GM20431 (cell line): ENCODE measurements around the gene IL31RA.

ENCODE experiments used
- in situ Hi-C: fragments of 300-500 bp; cut with MseI, MboI; formaldehyde crosslinking; loops from one replicate; pipeline ENCODE4 v1.15.0; 2020; ENCODE audit warnings: low sequenced_read_pairs; ENCODE audit not compliant: unreplicated experiment

Gene IL31RA

GRCh38 chr5:55897905-55898304 lies 46.7 kb downstream of the IL31RA start:
- in situ Hi-C loops, result no loop called here

- in situ Hi-C loops, result no loop called here
Observed at GRCh38 chr5:55899344-55899743, 48.2 kb downstream of the IL31RA start.

DNA sequence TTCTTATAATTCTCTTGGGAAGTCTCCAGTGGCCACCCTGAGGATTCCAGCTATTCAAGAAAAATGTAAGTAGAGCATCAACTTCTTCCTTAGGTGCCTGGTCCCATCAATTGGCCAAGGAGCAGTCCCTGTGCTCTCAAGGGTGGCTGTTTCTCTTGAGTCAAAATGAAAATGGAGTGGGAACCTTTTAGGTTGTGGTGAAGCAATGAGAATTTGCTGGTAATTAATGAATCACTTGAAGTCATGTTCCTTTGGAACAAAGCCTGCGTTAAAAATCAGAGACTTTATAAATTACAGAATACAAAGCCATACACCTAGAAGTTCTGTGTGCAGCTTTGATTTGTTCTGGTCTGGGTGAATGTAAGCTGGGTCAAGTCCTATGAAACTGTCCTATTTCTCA lies 48.9 kb downstream of the IL31RA start:
- in situ Hi-C loops, result no loop called here

DNA sequence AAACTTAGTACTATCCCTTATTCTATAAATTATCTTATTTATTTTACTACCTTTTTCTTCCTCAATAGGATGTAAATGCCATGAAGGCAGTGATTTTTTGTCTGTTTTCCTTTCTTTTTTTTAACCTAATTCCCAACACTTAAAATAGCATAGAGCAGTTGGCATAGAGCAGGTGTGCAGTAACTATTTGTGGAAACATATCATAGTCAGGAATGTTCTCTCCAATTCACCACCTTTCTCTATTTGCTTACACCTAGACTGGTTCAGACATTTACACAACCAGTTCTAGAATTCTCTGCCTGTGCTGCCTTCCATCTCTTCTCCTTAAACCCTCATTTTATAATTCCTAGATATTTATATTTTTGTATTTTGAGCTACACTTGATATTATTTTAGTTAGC lies 49.6 kb downstream of the IL31RA start:
- in situ Hi-C loops, result no loop called here

- in situ Hi-C loops, result no loop called here
Observed at GRCh38 chr5:55902696-55903095, 51.5 kb downstream of the IL31RA start.

- in situ Hi-C loops, result no loop called here
Observed at GRCh38 chr5:55903121-55903701, 52.1 kb downstream of the IL31RA start.

- in situ Hi-C loops, result no loop called here
Observed at GRCh38 chr5:55904152-55904551, 53.0 kb downstream of the IL31RA start.

DNA sequence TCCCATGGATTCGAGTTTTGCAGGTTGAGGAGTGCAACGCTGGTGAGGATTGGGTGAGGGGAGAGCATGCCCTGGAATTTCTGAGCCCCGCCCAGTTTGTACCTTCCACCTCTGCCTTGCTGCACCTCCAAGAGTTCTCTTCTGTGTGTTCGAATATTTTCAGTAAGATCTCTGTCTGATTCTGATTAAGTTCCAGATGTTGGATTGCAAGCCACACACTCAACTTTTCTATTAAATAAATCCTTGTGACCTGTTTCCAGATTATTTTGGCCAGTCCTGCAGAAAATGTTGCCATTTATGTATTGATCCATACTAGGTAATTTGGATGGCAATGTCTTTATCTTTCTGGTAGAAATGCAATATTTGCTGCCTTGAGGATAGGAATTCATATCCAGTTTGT lies 54.1 kb downstream of the IL31RA start:
- in situ Hi-C loops, result no loop called here

DNA sequence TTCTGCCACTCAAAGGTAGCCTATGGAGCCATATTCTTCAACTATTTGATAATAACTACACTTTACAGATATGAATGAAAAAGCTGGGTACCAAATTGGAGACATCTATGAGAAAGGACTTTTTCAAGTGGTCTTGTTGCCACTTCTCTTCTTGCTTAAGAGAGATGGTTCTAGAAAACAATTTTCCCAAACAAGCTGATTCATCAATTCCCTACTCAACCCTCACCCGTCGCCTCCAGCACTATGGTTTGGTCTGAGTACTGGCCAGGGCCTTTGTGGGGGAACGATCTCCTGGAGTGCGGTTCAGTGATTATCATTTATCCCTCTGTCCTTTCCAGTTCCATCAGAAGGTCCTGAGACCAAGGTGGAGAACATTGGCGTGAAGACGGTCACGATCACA lies 56.8 kb downstream of the IL31RA start:
- in situ Hi-C loops, result no loop called here

- in situ Hi-C loops, result no loop called here
Observed at GRCh38 chr5:55908804-55909203, 57.6 kb downstream of the IL31RA start.

GRCh38 chr5:55911784-55912653 lies 60.9 kb downstream of the IL31RA start:
- in situ Hi-C loops, result no loop called here

GRCh38 chr5:55913466-55914413 lies 62.6 kb downstream of the IL31RA start:
- in situ Hi-C loops, result no loop called here

DNA sequence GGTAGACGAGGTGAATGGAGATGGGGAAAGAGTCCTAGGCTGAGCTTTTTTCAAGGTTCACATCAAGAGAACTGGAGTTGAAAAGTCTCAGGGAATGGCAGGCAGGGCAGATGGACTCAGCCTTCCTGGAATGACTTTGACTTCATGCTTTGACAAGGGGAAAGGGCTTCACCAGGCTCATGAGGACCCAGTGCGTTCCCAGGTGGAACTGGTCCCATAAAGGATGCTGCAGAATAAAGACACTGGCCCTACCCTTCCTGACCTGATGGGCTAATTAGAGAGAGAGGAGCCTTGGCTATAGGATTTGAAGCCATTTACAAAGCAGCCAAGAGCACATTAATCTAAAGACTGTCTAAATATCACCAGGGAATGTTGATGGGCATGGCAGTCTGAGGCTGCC lies 63.8 kb downstream of the IL31RA start:
- in situ Hi-C loops, result no loop called here

GRCh38 chr5:55915783-55916182 lies 64.6 kb downstream of the IL31RA start:
- in situ Hi-C loops, result no loop called here

GRCh38 chr5:55916986-55917385 lies 65.8 kb downstream of the IL31RA start:
- in situ Hi-C loops, result no loop called here

DNA sequence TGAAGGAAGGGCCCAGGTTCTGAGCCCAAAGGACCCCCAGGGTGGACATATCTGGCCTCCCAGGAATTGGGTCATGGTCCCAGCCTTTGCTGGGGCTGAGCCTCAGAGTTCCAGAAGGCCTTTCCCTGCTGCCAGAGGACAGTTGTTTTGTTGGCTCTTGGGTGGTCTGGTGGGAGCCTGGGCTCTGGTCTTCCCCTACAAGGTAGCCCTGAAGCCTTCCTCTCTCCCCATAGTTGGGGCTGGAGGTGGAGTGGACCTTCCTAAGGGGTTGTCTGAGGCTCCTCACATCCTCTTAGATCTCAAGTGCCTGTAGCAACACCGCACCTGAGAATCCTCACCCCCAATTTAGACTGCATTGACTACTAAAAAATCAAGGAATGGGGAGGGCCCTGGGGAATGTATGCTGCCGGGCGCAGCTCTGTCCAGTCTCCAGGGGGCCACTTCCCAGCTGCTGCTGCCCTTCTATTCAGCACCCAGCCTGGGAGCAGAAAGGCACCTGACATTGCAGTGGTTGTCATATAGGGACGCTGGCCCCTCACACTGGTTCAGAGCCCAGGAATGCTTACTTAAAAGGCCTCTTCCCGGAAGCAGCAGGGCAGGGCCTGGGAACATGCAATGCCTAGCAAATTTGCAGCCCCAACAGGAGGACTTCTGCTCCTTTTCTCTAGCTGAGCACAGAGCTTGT lies 66.4 kb downstream of the IL31RA start:
- in situ Hi-C loops, result no loop called here

GRCh38 chr5:55918087-55919035 lies 67.2 kb downstream of the IL31RA start:
- in situ Hi-C loops, result no loop called here

DNA sequence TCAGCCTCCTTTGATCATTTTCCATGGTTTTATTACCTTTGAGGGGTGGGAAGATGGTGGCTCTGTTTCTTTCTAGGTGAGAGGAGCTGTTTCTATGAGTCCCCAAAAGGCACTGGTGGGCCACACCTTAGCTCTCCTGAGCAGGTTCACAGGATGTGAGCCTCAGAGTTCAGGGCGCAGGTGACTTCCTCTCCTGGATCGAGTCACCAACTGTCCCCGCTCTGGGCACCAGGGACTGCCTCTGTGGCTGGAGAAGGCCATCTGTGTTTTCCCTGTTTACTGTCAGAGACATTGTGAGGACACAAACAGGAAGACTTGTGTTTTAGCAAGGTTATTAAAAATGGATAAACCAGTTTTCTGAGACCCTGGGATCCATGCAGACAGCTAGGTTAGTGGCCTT lies 68.5 kb downstream of the IL31RA start:
- in situ Hi-C loops, result no loop called here

- in situ Hi-C loops, result no loop called here
Observed at GRCh38 chr5:55920784-55921183, 69.6 kb downstream of the IL31RA start.
